DMS153 treated with DMSO at 0.1 percent for 48 hours (cell line): ENCODE data around the gene MS4A4A.

Experiments used
- DNase-seq: peaks from one replicate; lab custom pipeline; 2025; ENCODE audit not compliant: unreplicated experiment; lab: John Stamatoyannopoulos, UW

MS4A4A gene

GRCh38 chr11:60347084-60347797 lies 66.8 kb downstream of the MS4A4A start:
- no peak for DNase-seq

- DNase-seq = no peak
Measured at GRCh38 chr11:60348116-60348515, 67.7 kb downstream of the MS4A4A start.

GRCh38 chr11:60349990-60350389 lies 69.5 kb downstream of the MS4A4A start:
- DNase-seq = no peak

GRCh38 chr11:60357771-60358170 lies 77.3 kb downstream of the MS4A4A start:
- DNase-seq = no peak
